ENCODE data around the gene NFATC1. TPM values are rescaled to one million over a fixed set of nuclear protein-coding genes. Genes with fewer than 3 reads are reported as not detected.

Gene NFATC1
- total RNA-seq, 4 donors from 2014 or later: 7.1 to 74.7 (median 28.4) TPM

GRCh38 chr18:79410171-79410641 lies 14.5 kb downstream of the NFATC1 start:
- Histone ChIP-seq H3K9me3 (no peaks in the 10 kb centered on the region), H3K36me3 (peaks cover 0 to 27% of the 10 kb centered on the region in 2 donors), H3K4me3 (no peak overlapping the region), H3K27ac (no peak overlapping the region), H3K4me1 (peaks cover 8 to 12% of the 10 kb centered on the region in 2 donors), H3K27me3 (no peaks in the 10 kb centered on the region)
- ATAC-seq: no peak
- TF ChIP-seq, protein P1, sequence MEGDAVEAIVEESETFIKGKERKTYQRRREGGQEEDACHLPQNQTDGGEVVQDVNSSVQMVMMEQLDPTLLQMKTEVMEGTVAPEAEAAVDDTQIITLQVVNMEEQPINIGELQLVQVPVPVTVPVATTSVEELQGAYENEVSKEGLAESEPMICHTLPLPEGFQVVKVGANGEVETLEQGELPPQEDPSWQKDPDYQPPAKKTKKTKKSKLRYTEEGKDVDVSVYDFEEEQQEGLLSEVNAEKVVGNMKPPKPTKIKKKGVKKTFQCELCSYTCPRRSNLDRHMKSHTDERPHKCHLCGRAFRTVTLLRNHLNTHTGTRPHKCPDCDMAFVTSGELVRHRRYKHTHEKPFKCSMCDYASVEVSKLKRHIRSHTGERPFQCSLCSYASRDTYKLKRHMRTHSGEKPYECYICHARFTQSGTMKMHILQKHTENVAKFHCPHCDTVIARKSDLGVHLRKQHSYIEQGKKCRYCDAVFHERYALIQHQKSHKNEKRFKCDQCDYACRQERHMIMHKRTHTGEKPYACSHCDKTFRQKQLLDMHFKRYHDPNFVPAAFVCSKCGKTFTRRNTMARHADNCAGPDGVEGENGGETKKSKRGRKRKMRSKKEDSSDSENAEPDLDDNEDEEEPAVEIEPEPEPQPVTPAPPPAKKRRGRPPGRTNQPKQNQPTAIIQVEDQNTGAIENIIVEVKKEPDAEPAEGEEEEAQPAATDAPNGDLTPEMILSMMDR (IDR thresholded peaks at IDR 0.05 in 4 of 5, conservative IDR thresholded peaks at IDR 0.05 in 1 of 5): no peak
- no peak for TF ChIP-seq POLR2A (IDR thresholded peaks at IDR 0.05)
- no peak for DNase-seq
- in situ Hi-C loops (cut with MboI; ENCODE audit: low sequenced_read_pairs in 4 of 4): no loop called here
- intact Hi-C loops (cut with DNase I; ENCODE audit: low total_unique reads): no loop called here

- peaks cover 0 to 27% of the 10 kb centered on the region in 2 donors for H3K36me3 ChIP-seq
- no peak overlapping the region for H3K27ac ChIP-seq
- intact Hi-C loops (cut with DNase I; ENCODE audit: low total_unique reads): no loop called here
- in situ Hi-C loops (cut with MboI; ENCODE audit: low sequenced_read_pairs in 4 of 4): no loop called here
- H3K9me3 ChIP-seq: no peaks in the 10 kb centered on the region
- DNase-seq (no peak), ATAC-seq (no peak)
- H3K27me3 ChIP-seq: no peaks in the 10 kb centered on the region
- H3K4me1 ChIP-seq: peaks cover 4% of the 10 kb centered on the region in 2 donors
- H3K4me3 ChIP-seq: no peak overlapping the region
- TF ChIP-seq, protein P1 (IDR thresholded peaks at IDR 0.05 in 4 of 5, conservative IDR thresholded peaks at IDR 0.05 in 1 of 5): no peak
- no peak for TF ChIP-seq POLR2A (IDR thresholded peaks at IDR 0.05)
Measured at GRCh38 chr18:79410731-79411613, 15.2 kb downstream of the NFATC1 start.

- no peak for ATAC-seq
- intact Hi-C loops (cut with DNase I; ENCODE audit: low total_unique reads) (no loop called here), in situ Hi-C loops (cut with MboI; ENCODE audit: low sequenced_read_pairs in 4 of 4) (no loop called here)
- no peak for TF ChIP-seq POLR2A (IDR thresholded peaks at IDR 0.05)
- TF ChIP-seq, protein P1 (IDR thresholded peaks at IDR 0.05 in 4 of 5, conservative IDR thresholded peaks at IDR 0.05 in 1 of 5): no peak
- Histone ChIP-seq H3K27ac (no peak overlapping the region), H3K4me1 (peaks cover 3 to 13% of the 10 kb centered on the region in 2 donors), H3K4me3 (no peak overlapping the region), H3K27me3 (no peaks in the 10 kb centered on the region), H3K36me3 (peaks cover 0 to 27% of the 10 kb centered on the region in 2 donors), H3K9me3 (no peaks in the 10 kb centered on the region)
- DNase-seq: no peak
Measured at GRCh38 chr18:79411614-79412526, 16.1 kb downstream of the NFATC1 start.

DNA sequence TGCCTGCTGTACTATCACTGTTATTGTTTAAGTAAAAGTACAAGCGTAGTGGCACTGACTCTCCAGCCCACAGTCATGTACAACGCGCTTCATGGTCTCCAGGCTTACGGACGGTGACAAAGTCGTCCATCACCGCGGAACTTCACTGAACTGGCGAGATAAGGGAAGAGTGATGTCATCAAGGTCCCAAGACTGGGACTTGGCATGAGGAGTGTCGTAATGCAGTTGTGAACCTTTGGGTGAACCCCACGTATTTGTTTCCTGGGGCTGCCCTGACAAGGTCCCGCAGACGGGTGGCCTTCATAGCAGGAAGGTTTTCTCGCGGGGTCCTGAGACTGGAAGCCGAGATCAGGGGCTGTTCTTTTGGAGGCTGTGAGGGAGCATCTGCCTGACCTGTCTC lies 17.3 kb downstream of the NFATC1 start:
- Histone ChIP-seq H3K27ac (no peak overlapping the region), H3K27me3 (no peaks in the 10 kb centered on the region), H3K36me3 (peaks cover 0 to 27% of the 10 kb centered on the region in 2 donors), H3K4me1 (peaks cover 3 to 13% of the 10 kb centered on the region in 2 donors), H3K4me3 (no peak overlapping the region), H3K9me3 (no peaks in the 10 kb centered on the region)
- ATAC-seq: no peak
- intact Hi-C loops (cut with DNase I; ENCODE audit: low total_unique reads): no loop called here
- no peak for TF ChIP-seq POLR2A (IDR thresholded peaks at IDR 0.05)
- TF ChIP-seq, protein P1 (IDR thresholded peaks at IDR 0.05 in 4 of 5, conservative IDR thresholded peaks at IDR 0.05 in 1 of 5): no peak
- in situ Hi-C loops (cut with MboI; ENCODE audit: low sequenced_read_pairs in 4 of 4): no loop called here
- DNase-seq: no peak
